SU-DHL-6 (cell line): ENCODE measurements around the gene GMIP.

Source experiments
- CTCF ChIP-seq: fragments of 200-600 bp; sonication (generic); IDR thresholded peaks from one replicate; pipeline ENCODE4 v1.5.1; 2017; ENCODE audit warnings: antibody characterized with exemption, mild to moderate bottlenecking, low read length, moderate library complexity; ENCODE audit not compliant: insufficient read depth, poor library complexity, severe bottlenecking
- EZH2phosphoT487 ChIP-seq: fragments of 200-600 bp; sonication (generic), shearing (Covaris generic); conservative IDR thresholded peaks from 2 replicates; pipeline ENCODE4 v1.6.1; 2018; ENCODE audit warnings: mild to moderate bottlenecking, antibody characterized with exemption, low read length, moderate library complexity, mixed read lengths

GRCh38 chr19:19588546-19588945 lies 54.9 kb downstream of the GMIP start:
- TF ChIP-seq CTCF = no peak
- no peak for TF ChIP-seq EZH2phosphoT487
